GM12892 (cell line): ENCODE data around the gene CCSER2.

Experiments used
- POLR2A ChIP-seq: IDR thresholded peaks from 2 replicates; pipeline ENCODE4 v1.6.1; 2011; ENCODE audit warnings: low read depth, low read length, control low read depth
- POLR2AphosphoS5 ChIP-seq: IDR thresholded peaks from 2 replicates; pipeline ENCODE4 v1.6.1; 2011; ENCODE audit warnings: low read depth, low read length, control low read depth

DNA sequence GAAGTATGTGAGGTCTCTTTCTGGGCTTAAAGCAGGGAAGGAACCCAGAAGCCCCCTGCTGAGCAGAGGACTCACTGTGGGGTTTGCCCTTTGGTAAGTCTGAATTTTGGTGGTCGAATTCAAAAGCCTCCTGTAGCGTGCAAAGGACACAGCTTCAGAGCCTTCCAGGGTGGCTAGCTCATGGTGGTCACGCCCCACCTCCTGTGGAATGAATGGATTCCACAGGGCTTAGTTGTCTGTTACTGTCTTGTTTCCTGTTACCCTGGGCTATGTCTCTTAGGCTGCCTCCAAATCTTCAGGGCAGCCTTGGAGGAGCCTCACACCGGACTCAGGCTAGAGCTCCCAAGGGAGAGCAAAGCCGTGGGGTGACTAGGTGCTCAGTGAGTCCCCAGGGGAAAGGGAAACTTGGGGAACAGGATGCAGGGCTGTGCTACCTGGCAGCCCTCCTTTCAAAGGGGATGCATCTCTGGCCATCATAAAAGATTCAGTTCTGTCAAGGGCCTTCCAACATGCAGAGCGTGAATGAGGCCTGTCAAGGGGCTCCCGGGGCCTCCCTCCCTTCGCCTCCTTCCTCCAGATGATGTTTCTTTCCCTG lies 211.7 kb downstream of the CCSER2 start:
- no peak for TF ChIP-seq POLR2A
- TF ChIP-seq POLR2AphosphoS5 = no peak
